Right lobe of liver (tissue), 4 donors: ENCODE results near the gene HES2.

ENCODE experiments used
- CTCF ChIP-seq, 4 donors: fragments of 200-600 bp in 3 of 4; fragments of 450-650 bp in 1 of 4; IDR thresholded peaks; one replicate each; pipeline versions ENCODE4 v1.5.1 to v1.8.0; 2016 to 2022; ENCODE audit warnings: antibody characterized with exemption in 4 of 4, mild to moderate bottlenecking in 2 of 4
- POLR2A ChIP-seq: fragments of 450-650 bp; IDR thresholded peaks from one replicate; pipeline ENCODE4 v1.6.1; 2017; ENCODE audit warnings: antibody characterized with exemption, mild to moderate bottlenecking
- donor health status: DM: no; HTN: no; CAD: no.
- donor health status: DM: no; HTN: no; CAD: no.
- donor health status: DM: no; HTN: yes; CAD: no.

GRCh38 chr1:6410248-6410893 lies 9.3 kb downstream of the HES2 start:
- TF ChIP-seq CTCF (IDR thresholded peaks at IDR 0.05), result no peak
- no peak for TF ChIP-seq POLR2A
